GM18502 (cell line): ENCODE results near the gene TPTE2.
"Not testable (repeated sequence)": the region's sequence is repeated elsewhere in the genome, so short reads cannot be mapped to it uniquely, and the experiment has no call there.

Source experiments
- ATAC-seq: cut with Tn5 transposase; IDR thresholded peaks from one replicate; pipeline ENCODE4 v1.9.1; 2021; ENCODE audit warnings: mild to moderate bottlenecking; ENCODE audit not compliant: unreplicated experiment, poor library complexity

Gene TPTE2

DNA sequence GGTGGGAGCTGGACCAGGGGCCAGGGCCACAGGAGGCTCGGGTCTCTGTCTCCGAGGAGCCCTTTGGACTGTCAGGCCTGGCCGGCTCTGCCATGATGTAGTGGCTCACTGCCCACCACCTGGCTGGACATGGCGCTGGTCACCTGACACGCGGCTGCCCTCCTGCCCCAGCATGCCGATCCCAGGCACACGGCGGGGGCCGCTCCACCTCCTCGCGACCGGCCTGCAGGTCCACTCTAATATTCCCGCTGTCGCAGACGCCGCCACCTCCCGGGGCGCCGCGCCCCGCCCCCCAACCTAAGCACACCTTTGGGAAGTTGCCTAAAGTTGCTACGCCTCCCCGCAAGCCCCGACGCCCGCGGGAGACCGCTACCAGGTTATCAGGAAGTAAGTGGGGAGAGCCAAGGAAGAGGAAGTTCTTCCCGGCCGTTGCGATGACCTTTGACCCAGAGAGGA, at the start of gene TPTE2:
Gene TPTE2 (minus strand): TSS at position 406 of the 456 bp plus-strand sequence. CDS start 58,298 bp downstream, outside the sequence.
- ATAC-seq: not testable (repeated sequence)

- no peak for ATAC-seq
Observed at GRCh38 chr13:19607523-19608078, 46.3 kb upstream of the TPTE2 start.

GRCh38 chr13:19606737-19607136, 45.4 kb upstream of the TPTE2 start:
- ATAC-seq: no peak

DNA sequence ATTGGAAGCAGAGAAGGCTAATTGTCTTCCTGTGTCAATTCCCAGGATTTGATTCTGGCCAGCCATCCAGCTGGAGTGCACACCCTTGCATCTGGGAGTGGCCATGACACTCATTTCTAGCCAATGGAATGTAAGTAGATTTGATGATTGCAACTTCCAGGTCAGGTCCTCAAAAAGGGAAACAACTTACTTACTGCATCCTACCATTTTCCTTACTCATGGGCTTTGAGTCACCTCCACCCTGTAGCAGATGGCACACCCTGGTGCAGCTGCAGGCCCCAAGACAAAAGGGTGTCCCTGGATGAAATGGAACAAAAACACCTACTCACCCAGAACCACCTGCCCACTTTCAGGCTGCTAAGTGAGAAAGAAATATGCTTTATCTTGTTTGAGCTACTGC, 44.8 kb upstream of the TPTE2 start:
- ATAC-seq: no peak

DNA sequence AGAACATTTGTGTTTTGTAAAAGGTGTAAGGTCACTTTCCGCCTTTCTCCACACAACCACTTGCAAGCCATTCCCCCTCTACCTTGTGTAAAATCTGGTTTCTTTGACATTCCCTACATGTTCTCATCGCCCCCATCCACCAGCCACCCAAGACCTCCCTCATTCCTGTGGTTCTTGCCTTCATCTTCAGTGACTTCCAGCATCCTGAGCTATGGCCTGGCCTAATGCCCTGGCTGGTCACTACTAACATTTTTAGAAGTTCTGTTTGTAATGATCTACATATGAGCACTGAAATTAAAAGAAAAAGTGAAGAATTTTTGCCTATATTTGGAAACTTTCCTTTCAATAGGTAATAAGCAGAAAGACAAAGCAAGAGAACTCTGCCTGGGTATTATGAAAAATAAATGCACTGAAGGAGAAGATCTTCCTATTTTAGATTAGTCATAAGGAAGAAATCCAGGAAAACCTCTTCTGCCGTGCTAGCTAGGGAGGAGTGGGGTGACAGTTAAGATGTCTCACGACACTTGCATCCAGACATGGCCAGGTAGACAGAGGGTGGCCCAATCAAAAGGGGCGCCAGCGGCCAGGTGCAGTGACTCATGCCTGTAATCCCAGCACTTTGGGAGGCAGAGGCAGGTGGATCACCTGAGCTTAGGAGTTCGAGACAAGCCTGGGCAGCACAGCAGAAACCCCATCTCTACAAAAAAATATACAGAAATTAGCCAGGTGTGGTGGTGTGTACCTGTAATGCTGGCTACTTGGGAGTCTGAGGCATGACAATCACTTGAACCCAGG, 44.0 kb upstream of the TPTE2 start:
- no peak for ATAC-seq

GRCh38 chr13:19604306-19604705, 43.0 kb upstream of the TPTE2 start:
- ATAC-seq: no peak

DNA sequence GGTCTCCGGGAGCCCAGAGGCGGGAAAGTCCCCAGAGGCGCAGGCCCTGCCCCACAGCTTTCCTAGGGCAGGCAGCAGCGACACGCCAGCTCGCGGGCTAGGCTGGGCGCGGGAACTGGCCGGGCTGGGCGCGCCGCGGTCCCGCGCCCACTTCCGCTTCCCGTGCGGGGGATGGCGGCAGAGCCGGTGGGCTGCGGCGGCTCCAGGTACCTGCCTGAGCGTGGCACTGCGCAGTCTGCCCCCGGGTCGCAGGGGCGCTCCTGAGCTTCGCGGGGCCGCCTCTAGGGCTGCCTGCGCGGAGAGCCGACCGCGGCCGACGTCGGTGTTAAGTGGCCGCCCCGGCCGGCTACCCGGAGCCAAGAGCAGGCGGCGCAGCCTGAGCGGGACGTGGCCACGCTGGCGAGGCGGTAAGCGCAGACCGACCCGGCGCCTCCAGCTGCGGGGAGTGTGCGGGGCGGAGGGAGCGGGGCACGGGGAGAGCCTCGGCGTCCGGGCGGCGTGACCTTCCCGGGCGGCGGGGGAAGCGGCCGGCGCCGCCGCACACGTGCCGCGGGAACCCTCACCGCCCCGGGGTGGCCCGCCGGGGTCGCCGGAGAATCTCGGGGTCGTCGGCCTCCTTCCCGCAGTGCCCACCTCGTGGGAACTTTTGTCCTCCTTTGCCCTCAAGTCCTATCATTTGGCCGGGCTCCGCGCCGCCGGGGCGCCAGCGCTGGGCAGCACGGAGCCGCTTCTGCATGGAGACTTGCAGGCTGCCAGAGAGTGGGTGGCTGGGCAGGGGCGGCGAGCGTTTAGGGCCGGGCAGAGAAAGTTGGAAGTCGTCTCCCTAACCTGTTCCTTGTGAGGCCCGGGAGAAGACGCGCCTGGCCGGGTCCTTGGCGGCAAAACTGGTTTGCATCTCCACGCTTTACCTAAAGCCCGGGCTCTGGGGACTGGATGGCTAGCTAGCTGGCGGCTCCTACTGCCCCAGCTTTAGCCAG, 40.7 kb upstream of the TPTE2 start:
- ATAC-seq: peak; percentile 94

DNA sequence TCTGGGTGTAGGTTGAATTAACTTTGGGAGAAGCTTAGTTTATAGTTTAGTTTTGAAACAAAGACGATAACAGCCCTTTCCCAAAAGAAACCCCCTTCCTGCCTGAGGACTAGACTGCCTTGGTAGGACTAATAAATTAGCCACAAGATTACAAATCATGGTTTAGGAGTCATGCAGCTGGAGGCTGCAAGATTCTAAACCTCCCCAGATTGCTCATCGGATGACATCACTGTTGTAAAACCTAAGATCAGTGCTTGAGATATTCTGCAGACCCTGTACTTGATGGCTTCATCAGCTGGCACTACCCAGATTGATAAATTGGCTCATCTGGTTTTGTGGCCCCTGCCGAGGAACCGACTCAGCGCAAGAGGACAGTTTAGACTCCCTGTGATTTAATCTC, 36.2 kb upstream of the TPTE2 start:
- no peak for ATAC-seq

DNA sequence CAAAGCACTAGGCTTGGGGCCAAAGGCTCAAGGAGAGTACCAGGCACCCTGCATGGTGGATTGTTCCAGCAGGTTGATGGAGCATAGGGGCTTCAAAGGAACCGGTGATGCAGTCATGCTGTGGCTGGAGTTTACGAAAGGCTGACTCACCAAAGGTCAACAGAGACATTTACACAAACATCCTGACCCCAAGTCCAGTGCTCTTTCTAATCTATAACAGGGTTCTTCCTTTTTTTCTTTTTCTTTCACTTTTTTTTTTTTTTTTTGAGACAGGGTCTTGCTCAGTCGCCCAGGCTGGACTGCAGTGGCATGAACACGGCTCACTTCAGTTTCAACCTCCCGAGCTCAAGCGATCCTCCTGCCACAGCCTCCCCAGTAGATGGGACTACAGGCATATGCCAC, 35.6 kb upstream of the TPTE2 start:
- no peak for ATAC-seq

DNA sequence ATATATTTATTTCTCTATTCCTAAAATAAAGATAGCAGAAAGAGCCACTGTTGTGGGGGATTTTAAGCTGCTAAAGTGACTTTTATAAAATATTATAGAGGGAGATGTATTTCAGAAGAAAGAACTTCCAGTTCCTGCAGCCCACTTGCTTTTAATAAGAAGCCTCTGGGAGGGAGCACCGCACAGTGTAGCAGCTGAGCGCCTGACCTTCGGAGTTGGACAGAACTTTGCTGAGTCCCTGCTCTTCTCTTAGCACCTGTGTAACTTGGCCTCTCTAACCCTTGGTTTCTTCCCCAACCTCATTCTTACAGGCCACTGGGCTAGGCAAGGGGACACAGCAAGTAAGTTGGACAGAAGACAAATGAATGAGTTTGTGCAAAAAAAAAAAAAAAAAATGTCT, 34.8 kb upstream of the TPTE2 start:
- no peak for ATAC-seq

DNA sequence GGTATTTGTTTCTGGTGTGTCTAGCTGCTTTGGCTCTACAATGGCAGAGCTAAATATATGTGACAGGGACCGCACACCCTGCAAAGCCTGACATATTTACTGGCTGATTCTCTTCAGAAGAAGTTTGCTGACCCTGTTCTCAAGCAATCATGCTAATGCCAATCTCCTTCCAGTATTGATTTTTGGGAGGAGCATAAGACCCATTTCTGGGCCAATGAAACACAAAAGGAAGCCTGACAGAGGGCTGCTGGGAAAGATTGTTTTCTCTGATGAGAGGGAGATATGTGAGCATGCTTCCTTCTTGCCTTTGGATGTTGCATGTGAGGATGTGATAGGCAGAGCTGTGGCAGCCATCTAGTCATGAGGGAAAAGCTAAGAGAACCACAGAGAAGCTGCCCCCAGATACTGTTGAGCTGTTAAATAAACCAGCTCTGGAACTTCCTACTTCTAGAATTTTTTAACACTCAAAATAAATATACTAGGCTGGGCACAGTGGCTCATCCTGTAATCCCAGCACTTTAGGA, 31.4 kb upstream of the TPTE2 start:
- ATAC-seq: no peak

GRCh38 chr13:19591864-19592263, 30.5 kb upstream of the TPTE2 start:
- no peak for ATAC-seq

GRCh38 chr13:19590423-19590822, 29.1 kb upstream of the TPTE2 start:
- ATAC-seq: no peak

- ATAC-seq: no peak
Observed at GRCh38 chr13:19589312-19589711, 28.0 kb upstream of the TPTE2 start.

GRCh38 chr13:19587635-19588300, 26.4 kb upstream of the TPTE2 start:
- peak; percentile 70 for ATAC-seq

DNA sequence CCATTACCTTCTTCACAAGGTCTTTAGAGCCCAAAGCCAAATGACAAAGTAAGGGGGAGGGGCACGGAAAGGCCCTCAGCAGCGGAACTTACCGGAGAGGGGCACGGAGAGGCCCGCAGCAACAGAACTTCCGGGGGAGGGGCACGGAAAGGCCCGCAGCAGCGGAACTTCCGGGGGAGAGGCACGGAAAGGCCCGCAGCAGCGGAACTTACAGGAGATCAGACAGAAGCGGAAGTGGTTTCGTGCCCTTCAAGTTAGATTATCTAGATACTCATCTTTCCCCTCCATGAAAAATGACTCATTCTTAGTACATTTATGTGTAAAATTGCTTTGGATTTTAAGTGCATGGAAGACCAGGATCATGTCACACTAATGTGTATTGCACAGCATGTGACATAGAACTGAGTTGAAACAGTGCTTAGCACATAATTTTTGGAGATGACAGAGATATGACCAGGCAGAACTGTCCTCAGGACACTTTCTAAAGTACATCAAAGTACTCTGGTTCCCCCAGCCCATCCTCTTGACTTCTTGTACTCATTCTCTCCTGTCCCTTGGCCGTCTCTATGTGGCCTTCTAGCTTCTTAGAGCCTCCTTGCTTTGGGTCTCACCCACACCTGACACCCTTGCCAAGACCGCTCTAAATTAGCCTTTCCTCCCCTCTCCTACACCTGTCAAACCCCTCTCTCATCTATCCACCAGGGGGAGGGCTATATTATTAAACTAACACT, 25.7 kb upstream of the TPTE2 start:
- ATAC-seq: peak; percentile 88

DNA sequence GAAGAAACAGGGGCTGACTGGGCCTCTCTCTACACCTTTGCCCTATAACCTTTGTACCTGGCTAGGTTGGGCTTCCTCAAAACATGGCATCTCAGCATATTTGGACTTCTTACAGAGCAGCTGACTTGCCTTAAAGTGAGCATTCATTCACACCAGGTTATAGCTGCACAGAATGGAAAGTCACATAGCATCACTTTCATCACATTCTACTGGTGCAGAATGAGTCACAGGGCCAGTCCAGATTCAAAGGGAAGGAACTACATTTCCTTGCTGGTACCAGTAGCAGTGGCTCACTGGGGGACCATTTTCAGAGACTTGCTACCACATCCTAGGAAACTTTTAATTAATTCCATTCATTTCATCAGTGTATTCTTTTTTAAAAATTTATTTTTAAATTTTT, 20.3 kb upstream of the TPTE2 start:
- ATAC-seq: no peak

GRCh38 chr13:19575230-19575629, 13.9 kb upstream of the TPTE2 start:
- no peak for ATAC-seq

GRCh38 chr13:19573120-19573716, 11.9 kb upstream of the TPTE2 start:
- no peak for ATAC-seq
